Smooth muscle cell (in vitro differentiated cells): ENCODE data around the gene SRPK2. TPM values are rescaled to one million over a fixed set of nuclear protein-coding genes. Genes with fewer than 3 reads are reported as not detected.
A peak's percentile ranks its signal among the peaks of the same experiment; 100 is the strongest.
"Not testable (repeated sequence)": the region's sequence is repeated elsewhere in the genome, so short reads cannot be mapped to it uniquely, and the experiment has no call there.

Source experiments
- DNase-seq: peaks from one replicate; lab custom pipeline; 2025; ENCODE audit not compliant: unreplicated experiment; lab: John Stamatoyannopoulos, UW
- H2AFZ ChIP-seq: fragments of 200-600 bp; sonication (generic); 2 replicates; pipeline ENCODE4 v1.6.0; 2016; ENCODE audit warnings: antibody characterized with exemption, low read depth, mild to moderate bottlenecking
- H3F3A ChIP-seq: fragments of 200-600 bp; sonication (generic); 2 replicates; pipeline ENCODE4 v1.6.0; 2017; ENCODE audit warnings: antibody characterized with exemption, low read depth
- H3K27ac ChIP-seq: fragments of 200-600 bp; sonication (generic); 2 replicates; pipeline ENCODE4 v1.5.1; 2016; ENCODE audit warnings: low read depth, mild to moderate bottlenecking
- H3K27me3 ChIP-seq: fragments of 200-600 bp; sonication (generic); 2 replicates; pipeline ENCODE4 v1.6.1; 2016; ENCODE audit warnings: low read depth, mild to moderate bottlenecking
- H3K36me3 ChIP-seq: fragments of 200-600 bp; sonication (generic); 2 replicates; pipeline ENCODE4 v1.5.1; 2016; ENCODE audit warnings: low read depth
- H3K4me1 ChIP-seq: fragments of 200-600 bp; sonication (generic); 2 replicates; pipeline ENCODE4 v1.5.1; 2016; ENCODE audit warnings: low read depth
- H3K4me2 ChIP-seq: fragments of 200-600 bp; sonication (generic); 2 replicates; pipeline ENCODE4 v1.6.0; 2016; ENCODE audit warnings: mild to moderate bottlenecking
- H3K4me3 ChIP-seq: fragments of 200-600 bp; sonication (generic); 2 replicates; pipeline ENCODE4 v1.5.1; 2016; ENCODE audit warnings: mild to moderate bottlenecking
- H3K79me2 ChIP-seq: fragments of 200-600 bp; sonication (generic); 2 replicates; pipeline ENCODE4 v1.6.0; 2016; ENCODE audit warnings: low read depth, mild to moderate bottlenecking
- H3K9ac ChIP-seq: fragments of 200-600 bp; sonication (generic); 2 replicates; pipeline ENCODE4 v1.6.0; 2016; ENCODE audit warnings: low read depth
- H3K9me3 ChIP-seq: fragments of 200-600 bp; sonication (generic); replicated peaks from 2 replicates; pipeline ENCODE4 v1.5.1; 2016; ENCODE audit warnings: low read depth
- H4K20me1 ChIP-seq: fragments of 200-600 bp; sonication (generic); 2 replicates; pipeline ENCODE4 v1.6.0; 2016; ENCODE audit warnings: low read depth
- CTCF ChIP-seq: fragments of 200-600 bp; sonication (generic); IDR thresholded peaks from 2 replicates; pipeline ENCODE4 v1.5.1; 2017; ENCODE audit warnings: borderline replicate concordance, mild to moderate bottlenecking, antibody characterized with exemption; ENCODE audit not compliant: insufficient read depth, poor library complexity, severe bottlenecking
- WGBS: methylation state at CpG from one replicate; pipeline ENCODE4 v1.1.7; 2016; ENCODE audit warnings: low lambda C conversion rate; 5-methylcytosine and 5-hydroxymethylcytosine counted together
- polyA plus RNA-seq: library from polyadenylated mRNA; unstranded; fragments of >200 nt; fragmentation: Nextera tagmentation; extraction: Ambion mirVana; gene quantifications from 2 replicates; pipeline ENCODE4 v1.2.1, GENCODE V29; 2016
- total RNA-seq: library from RNA; depleted of rRNA; stranded (reverse); fragments of >200 nt; gene quantifications from 2 replicates; pipeline ENCODE4 v1.2.3, GENCODE V29; 2014

SRPK2 gene
- total and polyA plus RNA-seq, 2 experiments from 2014 or later: 21.9 to 28.0 TPM

GRCh38 chr7:105352901-105353668 is 35.6 kb downstream of the SRPK2 start:
- Histone ChIP-seq H3F3A (no peaks in the 10 kb centered on the region), H3K36me3 (no peaks in the 10 kb centered on the region), H2AFZ (no peak overlapping the region), H3K27ac (peak overlapping the region; percentile 54), H4K20me1 (peaks cover 89% of the 10 kb centered on the region), H3K79me2 (peaks cover 70% of the 10 kb centered on the region), H3K4me2 (no peak overlapping the region), H3K9ac (no peak overlapping the region), H3K27me3 (no peaks in the 10 kb centered on the region), H3K4me1 (peaks cover 12% of the 10 kb centered on the region), H3K4me3 (no peak overlapping the region), H3K9me3 (no peaks in the 10 kb centered on the region)
- no peak for TF ChIP-seq CTCF
- 84% methylated on average over 4 of the region's 4 CpGs for WGBS
- no peak for DNase-seq

GRCh38 chr7:105352018-105352612 is 36.6 kb downstream of the SRPK2 start:
- TF ChIP-seq CTCF: no peak

GRCh38 chr7:105350906-105351305 is 37.8 kb downstream of the SRPK2 start:
- H2AFZ ChIP-seq: no peak overlapping the region
- H4K20me1 ChIP-seq: peaks cover 89% of the 10 kb centered on the region
- H3K4me2 ChIP-seq: no peak overlapping the region
- no peaks in the 10 kb centered on the region for H3K36me3 ChIP-seq
- 87% methylated on average over 7 of the region's 7 CpGs for WGBS
- no peak overlapping the region for H3K27ac ChIP-seq
- no peak for DNase-seq
- H3K4me3 ChIP-seq: no peak overlapping the region
- H3F3A ChIP-seq: no peaks in the 10 kb centered on the region
- no peaks in the 10 kb centered on the region for H3K9me3 ChIP-seq
- H3K27me3 ChIP-seq: no peaks in the 10 kb centered on the region
- H3K4me1 ChIP-seq: peaks cover 5% of the 10 kb centered on the region
- H3K9ac ChIP-seq: no peak overlapping the region
- H3K79me2 ChIP-seq: peaks cover 67% of the 10 kb centered on the region
- TF ChIP-seq CTCF: no peak

More at GRCh38 chr7:105352018-105352612, 36.6 kb downstream of the SRPK2 start:
- H2AFZ ChIP-seq: no peak overlapping the region
- peaks cover 12% of the 10 kb centered on the region for H3K4me1 ChIP-seq
- H3K79me2 ChIP-seq: peaks cover 70% of the 10 kb centered on the region
- DNase-seq: no peak
- 25% methylated on average over 3 of the region's 3 CpGs for WGBS
- H3K27me3 ChIP-seq: no peaks in the 10 kb centered on the region
- H4K20me1 ChIP-seq: peaks cover 89% of the 10 kb centered on the region
- H3K4me2 ChIP-seq: peak overlapping the region; percentile 27
- H3K9ac ChIP-seq: no peak overlapping the region
- no peak overlapping the region for H3K4me3 ChIP-seq
- no peaks in the 10 kb centered on the region for H3K9me3 ChIP-seq
- H3K27ac ChIP-seq: peak overlapping the region; percentile 54
- H3F3A ChIP-seq: no peaks in the 10 kb centered on the region
- H3K36me3 ChIP-seq: no peaks in the 10 kb centered on the region

GRCh38 chr7:105348177-105348576 is 40.5 kb downstream of the SRPK2 start:
- not testable (repeated sequence) for H3K27me3 ChIP-seq, H3K4me2 ChIP-seq, H3K9me3 ChIP-seq, H3K4me3 ChIP-seq, H3F3A ChIP-seq, H3K36me3 ChIP-seq, DNase-seq, H3K27ac ChIP-seq, H3K9ac ChIP-seq, H2AFZ ChIP-seq, H3K4me1 ChIP-seq
- WGBS: 84% methylated on average over 11 of the region's 11 CpGs
- Histone ChIP-seq H4K20me1 (peaks cover 89% of the 10 kb centered on the region), H3K79me2 (peaks cover 68% of the 10 kb centered on the region)
